Measurements from ENCODE around the gene CTNNA2.

Gene CTNNA2

DNA sequence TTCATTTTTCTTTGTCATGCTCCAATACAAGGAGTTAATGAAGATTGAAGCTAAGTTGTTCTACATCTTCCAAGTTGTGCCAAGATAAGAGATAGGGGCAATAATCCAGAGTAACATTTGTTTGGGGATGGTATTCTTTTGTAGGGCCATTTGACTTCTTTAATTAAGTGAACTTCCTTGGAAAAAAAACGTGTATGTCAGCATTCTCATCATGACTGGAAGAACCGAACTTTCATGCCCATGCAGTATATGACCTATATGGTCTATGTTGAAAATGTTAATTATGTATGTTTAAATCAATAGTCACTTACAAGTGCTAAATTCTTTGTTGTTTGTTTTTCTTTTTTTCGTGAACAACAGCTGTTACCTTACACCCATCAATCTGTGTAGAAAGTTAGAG, 1111.2 kb downstream of the CTNNA2 start:
- DNase-seq (ENCODE audit: extremely low read depth in 1 of 2, low read depth in 1 of 2) = no peak

DNA sequence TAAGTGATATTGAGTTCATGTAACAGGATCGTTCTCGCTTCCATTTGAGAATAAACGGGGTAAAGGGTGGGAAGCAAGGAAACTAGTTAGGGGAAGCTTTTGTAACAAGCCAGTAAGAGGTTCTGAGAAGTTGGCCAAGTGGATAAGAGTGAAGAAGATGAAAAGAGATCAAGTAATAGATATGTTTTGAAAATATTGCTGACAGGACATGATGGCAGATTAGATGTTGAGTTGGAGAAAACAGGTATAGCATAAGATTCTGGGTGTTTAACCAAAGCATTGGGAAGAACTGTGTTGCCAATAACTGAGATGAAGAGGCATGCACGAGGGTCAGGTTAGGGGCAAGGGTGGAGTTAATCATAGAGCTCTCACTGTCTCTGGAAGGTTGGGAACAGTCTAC, 1121.7 kb downstream of the CTNNA2 start:
- DNase-seq (ENCODE audit: extremely low read depth in 1 of 2, low read depth in 1 of 2) = no peak

GRCh38 chr2:80638783-80639182, 1125.9 kb downstream of the CTNNA2 start:
- no peak for DNase-seq (ENCODE audit: extremely low read depth in 1 of 2, low read depth in 1 of 2)

- no peak for DNase-seq (ENCODE audit: extremely low read depth in 1 of 2, low read depth in 1 of 2)
Measured at GRCh38 chr2:80642465-80642864, 1129.6 kb downstream of the CTNNA2 start.

DNA sequence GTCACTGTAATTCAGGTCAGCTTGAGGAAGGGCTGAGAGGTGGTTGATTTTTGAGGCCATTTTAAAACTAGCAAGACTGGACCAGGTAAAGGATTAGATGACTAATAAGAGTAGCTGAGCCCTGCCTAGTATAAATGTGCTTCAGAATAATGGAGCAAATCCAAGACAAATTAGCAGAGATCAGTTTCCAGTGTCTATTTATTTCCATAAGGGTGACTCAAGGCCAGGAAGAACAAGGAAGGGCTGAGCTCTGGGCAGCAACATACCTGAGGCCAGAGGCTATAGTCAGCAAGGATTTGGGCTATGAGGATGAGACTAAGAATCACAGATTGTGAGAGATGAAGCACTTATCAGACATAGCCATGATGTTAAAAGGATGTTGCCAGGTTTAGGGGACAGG, 1130.7 kb downstream of the CTNNA2 start:
- no peak for DNase-seq (ENCODE audit: extremely low read depth in 1 of 2, low read depth in 1 of 2)

GRCh38 chr2:80651435-80651834, 1138.6 kb downstream of the CTNNA2 start:
- no peak for DNase-seq (ENCODE audit: extremely low read depth in 1 of 2, low read depth in 1 of 2)

GRCh38 chr2:80655265-80655664, 1142.4 kb downstream of the CTNNA2 start:
- no peak for DNase-seq (ENCODE audit: extremely low read depth in 1 of 2, low read depth in 1 of 2)

- no peak for DNase-seq (ENCODE audit: extremely low read depth in 1 of 2, low read depth in 1 of 2)
Measured at GRCh38 chr2:80670763-80671162, 1157.9 kb downstream of the CTNNA2 start.

DNA sequence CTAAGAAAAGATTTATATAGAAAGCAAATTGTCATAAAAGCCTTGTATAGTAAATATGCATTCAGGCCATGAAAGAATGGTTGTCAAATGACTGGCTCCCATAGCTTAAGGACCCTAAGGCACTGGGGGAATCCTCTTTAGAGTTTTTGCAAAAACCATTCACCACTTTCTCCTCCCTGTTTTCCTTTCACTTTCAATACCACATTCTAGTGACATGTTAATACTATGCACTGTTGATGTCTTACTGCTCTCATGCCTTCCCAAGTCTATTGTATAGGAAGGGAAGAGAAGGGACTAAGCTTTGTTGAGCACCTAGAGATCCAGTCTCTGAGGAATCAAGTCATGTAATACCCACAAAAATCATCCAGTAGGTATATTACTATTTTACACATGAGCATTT, 1174.7 kb downstream of the CTNNA2 start:
- no peak for DNase-seq (ENCODE audit: extremely low read depth in 1 of 2, low read depth in 1 of 2)

DNA sequence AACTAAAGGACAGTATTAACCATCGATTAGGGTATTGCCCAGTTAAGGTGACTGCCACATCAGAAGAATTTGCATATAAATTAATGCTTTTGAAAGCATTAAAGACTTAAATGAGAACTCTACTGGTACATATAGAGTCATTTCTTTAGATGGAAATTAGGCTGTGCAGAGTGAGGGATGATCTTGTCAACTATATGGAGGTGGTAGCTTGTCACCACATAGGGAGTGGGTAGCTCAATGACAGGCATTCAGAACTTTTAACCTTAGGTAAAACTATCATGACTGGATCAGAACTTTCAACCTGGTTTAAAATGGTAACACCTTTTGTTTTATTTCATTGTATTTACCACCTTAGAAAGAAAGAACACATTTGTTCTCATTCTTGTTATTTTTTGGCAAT, 1176.3 kb downstream of the CTNNA2 start:
- no peak for DNase-seq (ENCODE audit: extremely low read depth in 1 of 2, low read depth in 1 of 2)
